SK-N-SH treated with all-trans-retinoic acid at 6 μM for 48 hours (cell line): ENCODE results near the gene GLIPR2.

Source experiments
- BACH2 ChIP-seq: fragments of 250-450 bp; sonication (Bioruptor Pico); IDR thresholded peaks from 2 replicates; pipeline ENCODE4 v1.9.0; 2021; ENCODE audit warnings: mild to moderate bottlenecking, borderline replicate concordance
- PATZ1 ChIP-seq: fragments of 250-450 bp; sonication (Bioruptor Pico); IDR thresholded peaks from 2 replicates; pipeline ENCODE4 v1.8.0; 2020; ENCODE audit warnings: mild to moderate bottlenecking, moderate library complexity, borderline replicate concordance
- SNAI2 ChIP-seq: fragments of 250-450 bp; sonication (Bioruptor Pico); IDR thresholded peaks from 2 replicates; pipeline ENCODE4 v1.5.0; 2020; ENCODE audit warnings: mild to moderate bottlenecking, moderate library complexity
- TOX ChIP-seq: fragments of 250-450 bp; sonication (Bioruptor Pico); IDR thresholded peaks from 2 replicates; pipeline ENCODE4 v1.8.0; 2021; ENCODE audit warnings: mild to moderate bottlenecking, moderate library complexity, borderline replicate concordance
- TSHZ2 ChIP-seq: fragments of 250-450 bp; sonication (Bioruptor Pico); IDR thresholded peaks from 2 replicates; pipeline ENCODE4 v1.5.0; 2020; ENCODE audit warnings: mild to moderate bottlenecking, moderate library complexity
- ZFP30 ChIP-seq: fragments of 450-650 bp; formaldehyde crosslinking; IDR thresholded peaks from 2 replicates; pipeline ENCODE4 v1.5.0; 2022; ENCODE audit warnings: mild to moderate bottlenecking, moderate library complexity
- ZNF70 ChIP-seq: fragments of 450-650 bp; formaldehyde crosslinking; IDR thresholded peaks from 2 replicates; pipeline ENCODE4 v1.5.0; 2020; ENCODE audit warnings: mild to moderate bottlenecking, moderate library complexity

DNA sequence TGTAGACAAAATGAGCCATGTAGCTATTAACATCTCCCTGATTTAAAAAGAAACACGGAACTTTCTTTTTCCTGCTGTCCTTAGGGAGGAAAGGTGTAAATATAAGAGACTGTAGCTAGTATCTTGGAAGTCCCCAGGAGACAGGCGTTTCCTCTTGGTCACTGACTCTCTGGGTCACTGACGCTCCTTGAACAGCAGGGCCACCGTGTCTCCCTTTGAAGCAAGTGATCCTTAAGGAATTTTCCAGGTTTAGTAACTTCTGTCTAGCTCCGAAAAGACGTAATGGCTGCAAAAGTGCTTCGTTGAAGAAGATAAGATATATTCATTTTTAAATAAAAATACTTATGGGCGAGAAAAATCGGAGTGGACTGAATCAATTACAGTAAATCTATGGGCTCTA, 53.4 kb downstream of the GLIPR2 start:
- TF ChIP-seq PATZ1 (CRISPR knock-in tag): no peak
- TF ChIP-seq ZNF70 (CRISPR knock-in tag): no peak
- TF ChIP-seq BACH2 (CRISPR knock-in tag): no peak
- TF ChIP-seq ZFP30 (CRISPR knock-in tag): no peak
- no peak for TF ChIP-seq SNAI2 (CRISPR knock-in tag)
- TF ChIP-seq TSHZ2 (CRISPR knock-in tag): no peak
- no peak for TF ChIP-seq TOX (CRISPR knock-in tag)
